ENCODE measurements around the gene ZNF827. TPM values are rescaled to one million over a fixed set of nuclear protein-coding genes. Genes with fewer than 3 reads are reported as not detected.

The ZNF827 gene
- total RNA-seq, 1 experiment from 2014 or later, result 29.4 TPM

DNA sequence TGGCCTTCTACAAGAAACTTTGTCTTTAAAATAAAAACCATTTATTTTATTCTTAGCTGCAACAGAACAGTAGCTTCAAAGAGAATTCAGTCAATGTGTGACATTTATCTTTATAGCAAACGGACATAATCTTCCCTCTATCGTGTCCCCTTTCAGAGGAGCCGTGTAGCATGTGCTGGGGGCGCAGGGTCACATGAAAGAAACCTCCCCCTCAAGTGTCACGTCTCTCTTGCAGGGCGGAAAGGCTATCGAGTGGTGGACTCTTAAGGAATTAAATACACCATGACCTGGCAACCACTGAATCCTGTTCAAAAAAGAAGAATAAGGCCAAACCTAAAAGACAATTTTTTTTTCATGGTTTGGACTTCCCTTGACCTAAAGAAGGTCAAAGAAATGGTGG, 40.2 kb downstream of the ZNF827 start:
- Mint-ChIP-seq H3K27me3 (ENCODE audit: low read depth) (no peaks in the 10 kb centered on the region), H3K4me1 (peaks cover 59 to 61% of the 10 kb centered on the region in 2 experiments), H3K4me3 (peak overlapping the region in 1 of 2 experiments; percentile 43; a peak in 1 of 5 replicates), H3K27ac (peak overlapping the region in 2 of 3 experiments; percentile 57 to 97; a peak in 3 of 7 replicates), H3K36me3 (ENCODE audit: insufficient read depth in 1 of 3, low read depth in 3 of 3) (peaks cover 27 to 30% (median 29%) of the 10 kb centered on the region in 3 experiments), H3K9me3 (no peaks in the 10 kb centered on the region)
- H3K23me2 ChIP-seq (ENCODE audit: insufficient read length, low read depth, low read length, poor library complexity, severe bottlenecking), result no peaks in the 10 kb centered on the region
- H2BK15ac ChIP-seq (ENCODE audit: low read depth, low read length), result no peak overlapping the region
- H3T11ph ChIP-seq (ENCODE audit: low read length), result no peak overlapping the region
- no peak for DNase-seq
- H3K14ac ChIP-seq (ENCODE audit: insufficient read depth, low read length), result no peak overlapping the region
- H4K5ac ChIP-seq (ENCODE audit: insufficient read length, low read depth, low read length), result no peak overlapping the region
- no peaks in the 10 kb centered on the region for H4K20me1 ChIP-seq (ENCODE audit: control insufficient read depth, insufficient read depth, insufficient read length)
- no CpG with 5 or more reads among the region's 7 CpGs for WGBS (ENCODE audit: extremely low coverage, insufficient read length, low lambda C conversion rate)
- no peak overlapping the region for H2BK20ac ChIP-seq (ENCODE audit: low read depth, low read length, poor library complexity, severe bottlenecking)
- TF ChIP-seq CTCF (conservative IDR thresholded peaks at IDR 0.05), result no peak
- no peak overlapping the region for H2AFZ ChIP-seq (ENCODE audit: low read length)
- no peaks in the 10 kb centered on the region for H3K79me1 ChIP-seq (ENCODE audit: insufficient read depth, low read depth, low read length, poor library complexity, severe bottlenecking)
- no peak overlapping the region for H2BK12ac ChIP-seq (ENCODE audit: insufficient read length, low read depth, low read length)
- no peak overlapping the region for H3K9ac ChIP-seq (ENCODE audit: extremely low read depth, insufficient read length, low read length)
- no peak overlapping the region for H3K18ac ChIP-seq (ENCODE audit: insufficient read length, low read depth, low read length)
- H3K9me3 ChIP-seq (ENCODE audit: control insufficient read depth, low read depth, low read length), result no peaks in the 10 kb centered on the region
- H3K56ac ChIP-seq (ENCODE audit: insufficient read length, low read depth, low read length), result no peak overlapping the region
- no peak overlapping the region for H2BK5ac ChIP-seq (ENCODE audit: insufficient read length, low read length)
- peaks cover 13% of the 10 kb centered on the region; the same call in 1 of the 2 replicates for H3K4me1 ChIP-seq (ENCODE audit: insufficient read depth, low read length)
- no peak overlapping the region for H2AK5ac ChIP-seq (ENCODE audit: insufficient read length, low read length)
- H3K23ac ChIP-seq (ENCODE audit: insufficient read length, low read depth, low read length), result no peak overlapping the region
- no peak overlapping the region for H2BK120ac ChIP-seq (ENCODE audit: low read depth, low read length, poor library complexity, severe bottlenecking)
- no peak overlapping the region for H4K8ac ChIP-seq (replicated peaks; ENCODE audit: insufficient read length, low read depth, low read length)
- no peak overlapping the region for H3K4ac ChIP-seq (ENCODE audit: low read depth, low read length)
- H3K27me3 ChIP-seq (ENCODE audit: insufficient read depth, low read length), result no peaks in the 10 kb centered on the region
- H3K27ac ChIP-seq (ENCODE audit: insufficient read length, low read depth, low read length), result peak overlapping the region; percentile 13
- H4K91ac ChIP-seq (ENCODE audit: insufficient read length, low read depth, low read length), result no peak overlapping the region
- H3K79me2 ChIP-seq (ENCODE audit: insufficient read depth, low read length), result peaks cover 11% of the 10 kb centered on the region; the same call in 1 of the 2 replicates
- no peak overlapping the region for H3K4me2 ChIP-seq (ENCODE audit: insufficient read depth, insufficient read length, low read length)

Measured in H9 (cell line).